MCF 10A (cell line): Measurements from ENCODE around the gene ENTPD6. TPM values are rescaled to one million over a fixed set of nuclear protein-coding genes. Genes with fewer than 3 reads are reported as not detected.
A peak's percentile ranks its signal among the peaks of the same experiment; 100 is the strongest.

ENCODE experiments used
- BruUV-seq: library from RNA; stranded (reverse); fragments of 400-500 nt; replicated peaks from 2 replicates; lab custom pipeline; 2021; lab: Mats Ljungman, UMichigan
- CTCF ChIA-PET: fragments of 300-600 bp; sonication (Branson Sonifier 250); formaldehyde crosslinking; extraction: SDS; loops from one replicate; lab custom pipeline; 2021; ENCODE audit warnings: antibody characterized with exemption, inconsistent platforms; lab: Yijun Ruan, JAX
- POLR2A ChIA-PET: fragments of 300-600, 350-650 bp; sonication (Branson Sonifier 250); formaldehyde crosslinking; extraction: SDS; loops from one replicate; lab custom pipeline; 2020; ENCODE audit warnings: antibody characterized with exemption, inconsistent platforms; lab: Yijun Ruan, JAX
- DNase-seq: peaks from one replicate; pipeline ENCODE4 v3.0.0-alpha.2; 2018; ENCODE audit not compliant: unreplicated experiment
- H3K27ac Mint-ChIP-seq: one replicate; pipeline ENCODE4 v1.8.0; 2022; ENCODE audit warnings: mild to moderate bottlenecking, low read depth, mixed read lengths; ENCODE audit not compliant: unreplicated experiment
- H3K27me3 Mint-ChIP-seq: one replicate; pipeline ENCODE4 v1.8.0; 2022; ENCODE audit warnings: mixed read lengths; ENCODE audit not compliant: insufficient read depth, unreplicated experiment
- H3K36me3 Mint-ChIP-seq: one replicate; pipeline ENCODE4 v1.8.0; 2022; ENCODE audit warnings: mild to moderate bottlenecking, moderate library complexity, mixed read lengths; ENCODE audit not compliant: insufficient read depth, unreplicated experiment
- H3K4me1 Mint-ChIP-seq: one replicate; pipeline ENCODE4 v1.8.0; 2022; ENCODE audit warnings: mixed read lengths; ENCODE audit not compliant: insufficient read depth, unreplicated experiment
- H3K4me3 Mint-ChIP-seq: one replicate; pipeline ENCODE4 v1.8.0; 2022; ENCODE audit warnings: mild to moderate bottlenecking, moderate library complexity, mixed read lengths; ENCODE audit not compliant: unreplicated experiment
- H3K9me3 Mint-ChIP-seq: one replicate; pipeline ENCODE4 v1.8.0; 2022; ENCODE audit warnings: mixed read lengths; ENCODE audit not compliant: unreplicated experiment
- intact Hi-C: fragments of 100-400 bp; cut with micrococcal nuclease; formaldehyde crosslinking; loops from 2 replicates; pipeline ENCODE4 v1.14.1; 2022
- total RNA-seq: library from RNA; stranded (reverse); gene quantifications from 2 replicates; pipeline ENCODE4 v1.2.3, GENCODE V29; 2022
- TF ChIP-seq, protein P1 (sequence below): fragments of 200-600 bp; IDR thresholded peaks from one replicate; pipeline ENCODE4 v1.8.0; 2022; ENCODE audit warnings: antibody characterized with exemption, mild to moderate bottlenecking; ENCODE audit not compliant: unreplicated experiment

The ENTPD6 gene
- total RNA-seq, 1 experiment from 2014 or later, result 98.0 TPM

DNA sequence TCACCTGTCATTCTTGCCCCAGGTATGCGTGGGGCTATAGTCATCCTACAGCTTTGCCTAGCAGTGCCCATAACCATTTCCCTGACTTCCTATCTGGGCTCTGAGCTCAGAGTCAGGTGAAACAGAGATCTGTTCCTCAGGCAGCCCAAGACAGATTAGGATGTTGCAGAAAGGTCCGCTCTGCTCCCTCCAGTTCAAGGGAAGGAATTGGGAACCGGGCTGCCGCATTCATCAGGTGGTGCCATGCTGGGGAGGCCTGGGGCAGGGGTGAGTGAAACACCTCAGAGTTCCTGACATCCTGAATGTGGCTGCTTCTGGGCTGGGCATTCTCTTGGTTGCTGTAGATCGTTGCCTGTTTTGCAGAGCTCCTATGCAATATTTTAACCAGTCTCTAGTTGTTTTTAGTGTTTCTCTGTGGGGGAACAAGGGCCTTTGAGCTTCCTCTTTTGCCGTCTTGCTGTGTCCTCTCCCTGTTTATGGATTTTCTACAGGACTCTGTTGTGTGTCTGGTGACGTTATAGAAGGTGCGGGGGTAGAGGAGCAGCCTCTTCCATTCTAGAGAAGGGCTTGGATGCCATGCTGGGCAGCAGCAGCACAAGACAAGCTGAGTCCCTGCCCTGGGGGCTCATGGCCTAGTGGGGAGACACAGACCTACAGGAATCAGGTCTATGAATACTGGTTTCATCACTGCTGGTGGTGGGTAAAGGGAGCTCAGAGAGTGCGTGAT, 9.2 kb downstream of the ENTPD6 start:
- intact Hi-C loops, result no loop called here
- Mint-ChIP-seq H3K4me3 (no peak overlapping the region), H3K27me3 (no peaks in the 10 kb centered on the region), H3K36me3 (peaks cover 18% of the 10 kb centered on the region), H3K4me1 (peaks cover 37% of the 10 kb centered on the region), H3K9me3 (no peaks in the 10 kb centered on the region), H3K27ac (peak overlapping the region; percentile 89)
- ChIA-PET CTCF (interaction anchor here (0.5 to 2.0 kb wide), 9 partner anchors 13 to 399 kb away, joined by 3 to 9 read pairs (median 4); no protein-coding TSS in a partner anchor), POLR2A (interaction anchor here (1.8 to 8.4 kb wide), 5 partner anchors 9 to 51 kb away, joined by 5 to 81 read pairs (median 11); partner anchors contain the start of genes ENTPD6 and PYGB)
- BruUV-seq, result no TSS peak
- TF ChIP-seq, protein P1, sequence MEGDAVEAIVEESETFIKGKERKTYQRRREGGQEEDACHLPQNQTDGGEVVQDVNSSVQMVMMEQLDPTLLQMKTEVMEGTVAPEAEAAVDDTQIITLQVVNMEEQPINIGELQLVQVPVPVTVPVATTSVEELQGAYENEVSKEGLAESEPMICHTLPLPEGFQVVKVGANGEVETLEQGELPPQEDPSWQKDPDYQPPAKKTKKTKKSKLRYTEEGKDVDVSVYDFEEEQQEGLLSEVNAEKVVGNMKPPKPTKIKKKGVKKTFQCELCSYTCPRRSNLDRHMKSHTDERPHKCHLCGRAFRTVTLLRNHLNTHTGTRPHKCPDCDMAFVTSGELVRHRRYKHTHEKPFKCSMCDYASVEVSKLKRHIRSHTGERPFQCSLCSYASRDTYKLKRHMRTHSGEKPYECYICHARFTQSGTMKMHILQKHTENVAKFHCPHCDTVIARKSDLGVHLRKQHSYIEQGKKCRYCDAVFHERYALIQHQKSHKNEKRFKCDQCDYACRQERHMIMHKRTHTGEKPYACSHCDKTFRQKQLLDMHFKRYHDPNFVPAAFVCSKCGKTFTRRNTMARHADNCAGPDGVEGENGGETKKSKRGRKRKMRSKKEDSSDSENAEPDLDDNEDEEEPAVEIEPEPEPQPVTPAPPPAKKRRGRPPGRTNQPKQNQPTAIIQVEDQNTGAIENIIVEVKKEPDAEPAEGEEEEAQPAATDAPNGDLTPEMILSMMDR, result no peak
- no peak for DNase-seq

DNA sequence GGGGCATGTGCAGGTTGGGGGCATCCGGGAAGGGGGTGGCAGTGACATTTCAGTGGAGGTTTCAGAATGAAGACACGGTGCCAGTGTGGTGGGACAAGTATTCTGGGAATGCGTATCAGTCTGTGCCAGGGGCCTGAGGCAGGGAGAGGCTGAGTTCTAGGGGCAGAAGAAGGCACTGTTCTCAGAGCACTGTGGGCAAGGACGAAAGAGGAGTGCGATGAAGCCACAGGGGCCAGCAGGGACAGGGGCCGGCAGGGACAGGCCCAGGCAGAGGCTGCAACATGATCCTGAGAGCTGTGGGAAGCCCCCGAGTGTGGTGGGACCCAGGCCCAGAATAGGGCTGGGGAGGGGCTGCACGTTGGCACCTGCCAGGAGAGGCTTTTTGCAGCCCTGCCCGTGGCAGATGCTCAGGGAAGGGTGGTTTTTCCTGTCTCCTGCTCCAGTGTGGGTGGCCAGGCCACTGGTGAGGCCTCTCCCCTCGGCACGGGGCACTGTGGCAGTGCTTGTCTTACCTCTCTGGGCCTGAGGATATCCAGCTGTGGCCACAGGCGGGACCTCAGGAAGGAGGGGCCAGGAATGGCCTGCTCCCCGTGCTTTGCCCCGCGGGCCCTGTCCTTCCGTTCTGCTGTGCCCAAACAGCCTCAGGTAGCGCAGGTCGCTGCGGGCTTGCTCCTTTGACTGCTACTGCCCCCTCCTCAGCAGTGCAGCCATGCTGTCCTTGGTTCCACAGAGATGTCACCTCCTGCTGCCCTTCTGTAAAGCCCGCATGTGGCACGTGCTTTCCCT, 10.0 kb downstream of the ENTPD6 start:
- ChIA-PET POLR2A (interaction anchor here (7.1 to 8.4 kb wide), 2 partner anchors 17 to 44 kb away, joined by 43 to 81 read pairs; partner anchors contain the start of gene PYGB), CTCF (interaction anchor here (0.6 to 1.6 kb wide), 3 partner anchors 16 to 43 kb away, joined by 3 to 5 read pairs (median 4); no protein-coding TSS in a partner anchor)
- Mint-ChIP-seq H3K36me3 (peaks cover 18% of the 10 kb centered on the region), H3K4me3 (no peak overlapping the region), H3K9me3 (no peaks in the 10 kb centered on the region), H3K27me3 (no peaks in the 10 kb centered on the region), H3K27ac (peak overlapping the region; percentile 89), H3K4me1 (peaks cover 30% of the 10 kb centered on the region)
- no TSS peak for BruUV-seq
- TF ChIP-seq, protein P1, result no peak
- no peak for DNase-seq
- intact Hi-C loops, result no loop called here

DNA sequence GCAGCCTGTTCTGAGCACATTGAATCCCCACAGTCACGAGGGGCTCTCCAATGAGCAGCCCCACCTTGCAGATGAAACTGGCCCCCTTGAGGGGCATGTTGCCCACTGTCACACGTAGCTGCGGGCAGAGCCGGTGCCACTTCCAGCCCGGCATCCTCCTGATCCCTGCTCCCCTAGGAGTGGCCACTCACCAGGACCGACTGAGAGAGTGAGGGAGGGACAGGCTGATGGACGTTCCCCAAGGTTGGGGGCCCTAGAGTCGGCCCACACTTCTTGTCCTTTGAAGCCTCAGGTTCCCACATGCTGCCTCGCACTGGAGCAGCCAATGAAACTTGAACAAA, 10.5 kb downstream of the ENTPD6 start:
- intact Hi-C loops, result no loop called here
- peaks cover 25% of the 10 kb centered on the region for H3K4me1 Mint-ChIP-seq
- peaks cover 15% of the 10 kb centered on the region for H3K36me3 Mint-ChIP-seq
- no peaks in the 10 kb centered on the region for H3K9me3 Mint-ChIP-seq
- BruUV-seq, result no TSS peak
- POLR2A ChIA-PET, result interaction anchor here (1.3 to 8.4 kb wide), 3 partner anchors 11 to 43 kb away, joined by 4 to 81 read pairs (median 43); partner anchors contain the start of gene PYGB
- TF ChIP-seq, protein P1, result no peak
- no peak for DNase-seq
- H3K27ac Mint-ChIP-seq, result peak overlapping the region; percentile 89
- CTCF ChIA-PET, result interaction anchor here (1.2 kb wide), 1 partner anchor 90 kb away, joined by 3 read pairs; no protein-coding TSS in a partner anchor
- H3K27me3 Mint-ChIP-seq, result no peaks in the 10 kb centered on the region
- no peak overlapping the region for H3K4me3 Mint-ChIP-seq
